MM.1S (cell line): ENCODE measurements around the gene SCART1.

Experiments used
- DNase-seq: peaks from one replicate; pipeline ENCODE4 v3.0.0-alpha.2; 2015
- H2AFZ ChIP-seq: fragments of 300-600 bp; sonication (generic); 2 replicates; pipeline ENCODE4 v1.6.0; 2016; ENCODE audit warnings: antibody characterized with exemption, low read length
- H3F3A ChIP-seq: fragments of 300-600 bp; sonication (generic); 2 replicates; pipeline ENCODE4 v1.6.1; 2016; ENCODE audit warnings: mild to moderate bottlenecking, antibody characterized with exemption, low read length, moderate library complexity, mixed read lengths; ENCODE audit not compliant: insufficient read depth
- H3K27ac ChIP-seq: fragments of 300-600 bp; sonication (generic); 2 replicates; pipeline ENCODE4 v1.5.1; 2016; ENCODE audit warnings: mild to moderate bottlenecking, low read length
- H3K27me3 ChIP-seq: fragments of 300-600 bp; sonication (generic); replicated peaks from 2 replicates; pipeline ENCODE4 v1.6.0; 2016; ENCODE audit warnings: low read length; ENCODE audit not compliant: insufficient read depth
- H3K36me3 ChIP-seq: fragments of 300-600 bp; sonication (generic); replicated peaks from 2 replicates; pipeline ENCODE4 v1.6.1; 2016; ENCODE audit warnings: mild to moderate bottlenecking, low read length, mixed read lengths; ENCODE audit not compliant: insufficient read depth
- H3K4me1 ChIP-seq: fragments of 300-600 bp; sonication (generic); 2 replicates; pipeline ENCODE4 v1.6.1; 2016; ENCODE audit warnings: low read length, mixed read lengths
- H3K4me2 ChIP-seq: fragments of 300-600 bp; sonication (generic); 2 replicates; pipeline ENCODE4 v1.6.0; 2016; ENCODE audit warnings: low read depth, low read length
- H3K4me3 ChIP-seq: fragments of 300-600 bp; sonication (generic); 2 replicates; pipeline ENCODE4 v1.5.1; 2016; ENCODE audit warnings: low read length, mixed read lengths
- H3K79me2 ChIP-seq: fragments of 300-600 bp; sonication (generic); 2 replicates; pipeline ENCODE4 v1.6.1; 2016; ENCODE audit warnings: mixed run types, low read length, mixed read lengths
- H3K9ac ChIP-seq: fragments of 300-600 bp; sonication (generic); 2 replicates; pipeline ENCODE4 v1.6.1; 2016; ENCODE audit warnings: low read length, mixed read lengths
- H3K9me2 ChIP-seq: fragments of 300-600 bp; sonication (generic); replicated peaks from 2 replicates; pipeline ENCODE4 v1.6.1; 2016; ENCODE audit warnings: mild to moderate bottlenecking, low read length, mixed read lengths; ENCODE audit not compliant: insufficient read depth
- H3K9me3 ChIP-seq: fragments of 300-600 bp; sonication (generic); replicated peaks from 2 replicates; pipeline ENCODE4 v1.6.1; 2016; ENCODE audit warnings: mild to moderate bottlenecking, low read length, mixed read lengths; ENCODE audit not compliant: insufficient read depth
- H4K20me1 ChIP-seq: fragments of 300-600 bp; sonication (generic); 2 replicates; pipeline ENCODE4 v1.6.1; 2016; ENCODE audit warnings: mild to moderate bottlenecking, low read length, moderate library complexity, mixed read lengths; ENCODE audit not compliant: insufficient read depth
- EZH2 ChIP-seq: fragments of 300-600 bp; sonication (generic); optimal IDR thresholded peaks from 2 replicates; pipeline ENCODE3; 2017; ENCODE audit warnings: low read depth, mild to moderate bottlenecking, antibody characterized with exemption, low read length, mixed read lengths
- EZH2phosphoT487 ChIP-seq: fragments of 300-600 bp; sonication (generic); IDR thresholded peaks from 2 replicates; pipeline ENCODE4 v1.6.1; 2018; ENCODE audit warnings: antibody characterized with exemption, low read length
- TF ChIP-seq, protein P1 (sequence below): fragments of 300-600 bp; sonication (generic); IDR thresholded peaks from 2 replicates; pipeline ENCODE4 v1.5.1; 2016; ENCODE audit warnings: antibody characterized with exemption, low read length, mixed read lengths

Gene SCART1

DNA sequence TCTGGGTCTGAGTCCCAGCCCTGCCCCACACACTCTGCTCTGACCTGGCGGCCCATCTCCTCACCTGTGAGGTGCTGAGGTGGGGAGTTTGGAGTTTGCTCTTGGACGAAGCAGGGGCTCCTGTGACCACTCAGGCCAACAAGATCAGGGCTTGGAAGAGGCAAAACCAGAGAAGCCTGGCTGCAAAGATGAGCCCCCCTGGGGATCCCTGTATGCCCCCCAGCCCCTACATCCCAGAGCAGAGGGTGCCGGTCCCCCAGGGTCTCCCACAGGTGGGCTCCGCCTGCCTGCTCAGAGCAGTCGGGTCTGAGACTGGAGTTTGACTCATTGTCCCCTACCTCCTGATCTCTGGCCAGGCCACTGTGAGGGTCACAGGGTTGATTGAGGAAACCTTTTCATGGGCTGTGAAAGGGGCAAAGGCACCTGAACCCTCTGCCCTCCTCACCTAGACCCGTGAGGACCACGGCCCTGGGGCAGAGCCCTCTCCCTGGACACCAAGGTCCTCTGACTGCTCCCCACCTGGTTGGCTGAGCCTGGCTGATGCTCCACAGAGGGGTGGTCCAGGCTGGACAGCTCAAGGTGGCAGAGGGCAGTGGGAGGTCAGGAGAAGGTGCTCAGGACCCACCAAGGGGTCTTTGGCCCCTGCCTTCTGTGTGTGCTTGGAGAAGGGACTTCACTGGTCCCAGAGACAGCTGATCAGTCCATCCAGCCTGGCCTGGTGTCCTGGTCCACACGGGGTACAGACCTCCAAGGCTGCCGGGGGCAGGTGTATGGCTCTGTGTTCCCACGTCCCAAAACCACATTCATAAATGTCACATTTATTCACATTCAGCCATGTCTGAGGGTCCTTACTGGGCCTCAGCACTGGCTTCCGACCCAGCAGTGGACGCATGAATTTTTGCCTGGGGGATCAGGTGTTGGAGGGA lies 9.1 kb upstream of the SCART1 start:
- Histone ChIP-seq H3K9ac (no peak overlapping the region), H3K27me3 (no peaks in the 10 kb centered on the region), H3K4me3 (no peak overlapping the region), H3F3A (no peaks in the 10 kb centered on the region), H4K20me1 (no peaks in the 10 kb centered on the region), H3K4me2 (no peak overlapping the region), H3K79me2 (no peaks in the 10 kb centered on the region), H3K27ac (no peak overlapping the region), H3K36me3 (no peaks in the 10 kb centered on the region), H3K9me3 (no peaks in the 10 kb centered on the region), H3K9me2 (no peaks in the 10 kb centered on the region), H3K4me1 (no peaks in the 10 kb centered on the region), H2AFZ (no peak overlapping the region)
- TF ChIP-seq EZH2phosphoT487 (no peak), EZH2 (no peak)
- TF ChIP-seq, protein P1, sequence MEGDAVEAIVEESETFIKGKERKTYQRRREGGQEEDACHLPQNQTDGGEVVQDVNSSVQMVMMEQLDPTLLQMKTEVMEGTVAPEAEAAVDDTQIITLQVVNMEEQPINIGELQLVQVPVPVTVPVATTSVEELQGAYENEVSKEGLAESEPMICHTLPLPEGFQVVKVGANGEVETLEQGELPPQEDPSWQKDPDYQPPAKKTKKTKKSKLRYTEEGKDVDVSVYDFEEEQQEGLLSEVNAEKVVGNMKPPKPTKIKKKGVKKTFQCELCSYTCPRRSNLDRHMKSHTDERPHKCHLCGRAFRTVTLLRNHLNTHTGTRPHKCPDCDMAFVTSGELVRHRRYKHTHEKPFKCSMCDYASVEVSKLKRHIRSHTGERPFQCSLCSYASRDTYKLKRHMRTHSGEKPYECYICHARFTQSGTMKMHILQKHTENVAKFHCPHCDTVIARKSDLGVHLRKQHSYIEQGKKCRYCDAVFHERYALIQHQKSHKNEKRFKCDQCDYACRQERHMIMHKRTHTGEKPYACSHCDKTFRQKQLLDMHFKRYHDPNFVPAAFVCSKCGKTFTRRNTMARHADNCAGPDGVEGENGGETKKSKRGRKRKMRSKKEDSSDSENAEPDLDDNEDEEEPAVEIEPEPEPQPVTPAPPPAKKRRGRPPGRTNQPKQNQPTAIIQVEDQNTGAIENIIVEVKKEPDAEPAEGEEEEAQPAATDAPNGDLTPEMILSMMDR: no peak
- DNase-seq: no peak

DNA sequence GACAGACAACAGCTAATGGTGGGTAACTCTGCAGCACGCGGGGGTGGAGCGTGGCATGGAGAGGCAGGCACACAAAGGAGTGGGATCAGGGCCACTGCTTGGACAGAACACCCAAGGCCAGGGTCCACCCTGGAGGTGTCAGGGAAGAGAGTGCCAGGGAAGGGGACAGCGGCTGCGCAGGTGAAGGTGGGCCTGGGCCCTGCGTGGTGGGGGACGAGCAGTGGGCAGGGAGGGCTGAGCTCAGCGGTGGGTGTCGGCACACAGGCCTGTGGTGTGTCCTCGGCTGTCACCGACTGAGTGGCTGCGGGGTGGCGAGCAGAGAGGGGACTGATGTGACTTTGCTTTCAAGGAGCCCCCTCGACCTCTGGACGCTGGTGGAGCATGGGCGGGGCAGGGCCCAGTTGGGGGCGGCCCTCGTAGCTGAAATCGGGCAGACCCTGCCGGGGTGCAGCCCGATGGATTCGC lies 8.4 kb upstream of the SCART1 start:
- Histone ChIP-seq H3K4me3 (no peak overlapping the region), H3K9me3 (no peaks in the 10 kb centered on the region), H3K4me1 (no peaks in the 10 kb centered on the region), H3K9me2 (no peaks in the 10 kb centered on the region), H3K27me3 (no peaks in the 10 kb centered on the region), H4K20me1 (no peaks in the 10 kb centered on the region), H3K36me3 (no peaks in the 10 kb centered on the region), H3F3A (no peaks in the 10 kb centered on the region), H3K79me2 (no peaks in the 10 kb centered on the region), H3K9ac (no peak overlapping the region), H3K27ac (no peak overlapping the region), H3K4me2 (no peak overlapping the region), H2AFZ (no peak overlapping the region)
- TF ChIP-seq EZH2phosphoT487 (no peak), EZH2 (no peak)
- TF ChIP-seq, protein P1: no peak
- no peak for DNase-seq

- TF ChIP-seq, protein P1: no peak
- TF ChIP-seq EZH2phosphoT487 (no peak), EZH2 (no peak)
- no peaks in the 10 kb centered on the region for H3F3A ChIP-seq
- no peaks in the 10 kb centered on the region for H3K79me2 ChIP-seq
- no peaks in the 10 kb centered on the region for H3K36me3 ChIP-seq
- no peaks in the 10 kb centered on the region for H3K4me1 ChIP-seq
- no peak for DNase-seq
- no peaks in the 10 kb centered on the region for H3K9me2 ChIP-seq
- no peak overlapping the region for H3K9ac ChIP-seq
- H2AFZ ChIP-seq: no peak overlapping the region
- H3K9me3 ChIP-seq: no peaks in the 10 kb centered on the region
- H3K4me3 ChIP-seq: no peak overlapping the region
- H3K27ac ChIP-seq: no peak overlapping the region
- H4K20me1 ChIP-seq: no peaks in the 10 kb centered on the region
- no peak overlapping the region for H3K4me2 ChIP-seq
- no peaks in the 10 kb centered on the region for H3K27me3 ChIP-seq
Measured at GRCh38 chr10:133445751-133446708, 7.7 kb upstream of the SCART1 start.
